AG04449 (cell line): Measurements from ENCODE around the gene CFAP299.

Experiments used
- CTCF ChIA-PET: fragments of 350-600 bp; formaldehyde crosslinking; extraction: SDS; loops from one replicate; lab custom pipeline; 2021; ENCODE audit warnings: antibody characterized with exemption; lab: Yijun Ruan, JAX
- POLR2A ChIA-PET: fragments of 400-600, 350-600 bp; formaldehyde crosslinking; extraction: SDS; loops from one replicate; lab custom pipeline; 2020; ENCODE audit warnings: antibody characterized with exemption, inconsistent platforms; lab: Yijun Ruan, JAX
- DNase-seq: peaks from one replicate; pipeline ENCODE4 v3.0.0-alpha.2; 2010; ENCODE audit warnings: low read depth, low spot score
- H3K4me3 ChIP-seq: 2 replicates; pipeline ENCODE4 v1.5.1; 2011; ENCODE audit warnings: low read depth, mild to moderate bottlenecking, control low read depth, low read length
- TF ChIP-seq, protein P1 (sequence below): IDR thresholded peaks from one replicate; pipeline ENCODE4 v1.5.1; 2011; ENCODE audit warnings: mild to moderate bottlenecking, moderate library complexity, low read length, control low read depth, inconsistent platforms; ENCODE audit not compliant: insufficient read depth; ENCODE audit errors: missing control alignments

Gene CFAP299

GRCh38 chr4:80809039-80809729 lies 473.7 kb downstream of the CFAP299 start:
- TF ChIP-seq, protein P1, sequence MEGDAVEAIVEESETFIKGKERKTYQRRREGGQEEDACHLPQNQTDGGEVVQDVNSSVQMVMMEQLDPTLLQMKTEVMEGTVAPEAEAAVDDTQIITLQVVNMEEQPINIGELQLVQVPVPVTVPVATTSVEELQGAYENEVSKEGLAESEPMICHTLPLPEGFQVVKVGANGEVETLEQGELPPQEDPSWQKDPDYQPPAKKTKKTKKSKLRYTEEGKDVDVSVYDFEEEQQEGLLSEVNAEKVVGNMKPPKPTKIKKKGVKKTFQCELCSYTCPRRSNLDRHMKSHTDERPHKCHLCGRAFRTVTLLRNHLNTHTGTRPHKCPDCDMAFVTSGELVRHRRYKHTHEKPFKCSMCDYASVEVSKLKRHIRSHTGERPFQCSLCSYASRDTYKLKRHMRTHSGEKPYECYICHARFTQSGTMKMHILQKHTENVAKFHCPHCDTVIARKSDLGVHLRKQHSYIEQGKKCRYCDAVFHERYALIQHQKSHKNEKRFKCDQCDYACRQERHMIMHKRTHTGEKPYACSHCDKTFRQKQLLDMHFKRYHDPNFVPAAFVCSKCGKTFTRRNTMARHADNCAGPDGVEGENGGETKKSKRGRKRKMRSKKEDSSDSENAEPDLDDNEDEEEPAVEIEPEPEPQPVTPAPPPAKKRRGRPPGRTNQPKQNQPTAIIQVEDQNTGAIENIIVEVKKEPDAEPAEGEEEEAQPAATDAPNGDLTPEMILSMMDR: no peak
- POLR2A ChIA-PET: no interaction called here
- CTCF ChIA-PET: no interaction called here
- H3K4me3 ChIP-seq: no peak overlapping the region
- DNase-seq: no peak

GRCh38 chr4:80811406-80811805 lies 475.9 kb downstream of the CFAP299 start:
- TF ChIP-seq, protein P1: no peak
- ChIA-PET CTCF (no interaction called here), POLR2A (no interaction called here)
- no peak for DNase-seq
- H3K4me3 ChIP-seq: no peak overlapping the region

DNA sequence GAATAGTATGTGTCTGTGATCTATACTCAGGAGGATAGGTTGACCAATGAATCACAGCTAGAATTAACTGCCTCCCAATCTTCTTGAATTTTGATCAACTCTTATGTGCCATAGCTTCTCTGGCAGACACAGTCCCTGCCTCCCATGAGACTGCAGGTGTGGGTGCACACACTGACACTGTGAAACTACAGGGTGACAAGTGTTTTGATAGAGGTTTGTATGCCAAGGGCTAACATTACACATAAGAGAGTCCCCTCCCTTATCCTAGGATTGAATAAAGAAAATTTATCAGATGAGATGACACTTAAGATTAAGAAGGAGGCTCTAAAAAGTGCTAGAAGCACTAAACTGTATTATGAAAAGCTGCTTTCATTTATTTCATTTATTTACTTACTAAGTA lies 476.6 kb downstream of the CFAP299 start:
- no peak overlapping the region for H3K4me3 ChIP-seq
- ChIA-PET POLR2A (no interaction called here), CTCF (no interaction called here)

DNA sequence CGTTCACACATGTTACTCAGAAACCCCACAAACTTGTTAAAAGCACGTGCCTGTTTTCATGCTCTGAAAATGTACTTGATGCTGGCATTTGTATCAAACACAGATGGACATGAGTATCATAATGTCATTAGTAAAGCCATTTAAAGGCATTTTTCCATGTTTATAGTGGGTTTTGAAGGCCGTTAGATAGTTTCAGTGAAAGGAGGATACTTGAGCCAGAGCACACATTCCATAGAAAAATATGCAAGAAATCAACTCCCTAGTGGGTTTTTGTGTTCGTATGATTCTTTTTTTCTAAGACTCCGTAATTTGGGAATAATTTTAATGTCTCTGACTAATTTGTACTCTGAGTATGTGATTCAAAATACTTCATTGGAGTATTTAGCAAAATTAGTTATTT lies 478.7 kb downstream of the CFAP299 start:
- CTCF ChIA-PET: no interaction called here
- no peak overlapping the region for H3K4me3 ChIP-seq
- TF ChIP-seq, protein P1: no peak
- POLR2A ChIA-PET: no interaction called here
- DNase-seq: no peak

More for the DNA sequence above, 476.6 kb downstream of the CFAP299 start:
- no peak for DNase-seq
- TF ChIP-seq, protein P1: no peak

- no peak overlapping the region for H3K4me3 ChIP-seq
- ChIA-PET POLR2A (no interaction called here), CTCF (interaction anchor here (1.4 kb wide), 1 partner anchor 466 kb away, joined by 3 read pairs; no protein-coding TSS in a partner anchor)
- TF ChIP-seq, protein P1: no peak
- DNase-seq: peak; percentile 7
Measured at GRCh38 chr4:80831383-80832361, 496.1 kb downstream of the CFAP299 start.

GRCh38 chr4:80839281-80839680 lies 503.8 kb downstream of the CFAP299 start:
- TF ChIP-seq, protein P1: no peak
- ChIA-PET CTCF (no interaction called here), POLR2A (no interaction called here)
- no peak for DNase-seq
- H3K4me3 ChIP-seq: no peak overlapping the region
